ENCODE measurements around the gene PHLPP1.

Gene PHLPP1

DNA sequence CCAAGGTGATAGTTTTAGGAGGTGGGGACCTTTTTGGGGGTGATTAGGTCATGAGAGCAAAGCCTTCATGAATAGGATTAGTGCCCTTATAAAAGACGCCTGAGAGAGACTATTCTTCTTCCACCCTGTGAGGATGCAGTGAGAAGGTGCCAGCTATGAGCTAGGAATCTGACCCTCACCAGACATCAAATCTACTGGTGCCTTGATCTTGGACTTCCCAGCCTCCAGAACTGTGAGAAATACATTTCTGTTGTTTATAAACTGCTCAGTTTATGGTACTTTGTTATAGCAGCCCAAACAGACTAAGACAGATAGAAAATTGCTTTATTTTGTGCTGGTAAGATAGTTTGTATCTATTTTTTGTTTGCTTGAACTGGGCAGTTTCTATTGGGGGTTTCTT, 40.1 kb downstream of the PHLPP1 start:
- TF ChIP-seq, protein P1, sequence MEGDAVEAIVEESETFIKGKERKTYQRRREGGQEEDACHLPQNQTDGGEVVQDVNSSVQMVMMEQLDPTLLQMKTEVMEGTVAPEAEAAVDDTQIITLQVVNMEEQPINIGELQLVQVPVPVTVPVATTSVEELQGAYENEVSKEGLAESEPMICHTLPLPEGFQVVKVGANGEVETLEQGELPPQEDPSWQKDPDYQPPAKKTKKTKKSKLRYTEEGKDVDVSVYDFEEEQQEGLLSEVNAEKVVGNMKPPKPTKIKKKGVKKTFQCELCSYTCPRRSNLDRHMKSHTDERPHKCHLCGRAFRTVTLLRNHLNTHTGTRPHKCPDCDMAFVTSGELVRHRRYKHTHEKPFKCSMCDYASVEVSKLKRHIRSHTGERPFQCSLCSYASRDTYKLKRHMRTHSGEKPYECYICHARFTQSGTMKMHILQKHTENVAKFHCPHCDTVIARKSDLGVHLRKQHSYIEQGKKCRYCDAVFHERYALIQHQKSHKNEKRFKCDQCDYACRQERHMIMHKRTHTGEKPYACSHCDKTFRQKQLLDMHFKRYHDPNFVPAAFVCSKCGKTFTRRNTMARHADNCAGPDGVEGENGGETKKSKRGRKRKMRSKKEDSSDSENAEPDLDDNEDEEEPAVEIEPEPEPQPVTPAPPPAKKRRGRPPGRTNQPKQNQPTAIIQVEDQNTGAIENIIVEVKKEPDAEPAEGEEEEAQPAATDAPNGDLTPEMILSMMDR (IDR thresholded peaks at IDR 0.05), result no peak
- Histone ChIP-seq H3K36me3 (no peaks in the 10 kb centered on the region), H3K27ac (no peak overlapping the region), H3K4me3 (ENCODE audit: low read depth in 1 of 2, low read length in 1 of 2) (no peak overlapping the region), H3K9me3 (no peaks in the 10 kb centered on the region), H3K27me3 (no peaks in the 10 kb centered on the region), H3K4me1 (ENCODE audit: control insufficient read depth in 1 of 2, insufficient read depth in 1 of 2, low read depth in 1 of 2, low read length in 1 of 2) (no peaks in the 10 kb centered on the region)

DNA sequence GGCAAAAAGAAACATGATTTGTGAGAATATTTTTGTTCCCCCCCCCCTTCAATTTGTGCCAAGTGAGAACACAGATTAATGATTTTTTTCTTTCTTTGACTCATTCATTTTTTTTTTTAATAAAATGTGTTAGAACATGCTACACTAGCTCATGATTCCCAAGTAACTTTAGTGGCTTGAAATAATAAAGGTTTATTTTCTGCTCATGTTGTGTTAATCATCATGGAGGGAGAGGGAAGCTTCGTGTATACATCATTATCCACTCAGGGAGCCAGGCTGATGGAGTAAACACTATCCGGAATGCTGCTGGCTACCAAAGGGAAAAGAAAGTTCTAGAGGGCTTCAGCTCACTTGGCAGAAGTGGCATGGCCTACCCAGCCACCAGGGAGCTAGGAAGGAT, 40.6 kb downstream of the PHLPP1 start:
- Histone ChIP-seq H3K9me3 (no peaks in the 10 kb centered on the region), H3K4me3 (ENCODE audit: low read depth in 1 of 2, low read length in 1 of 2) (no peak overlapping the region), H3K4me1 (ENCODE audit: control insufficient read depth in 1 of 2, insufficient read depth in 1 of 2, low read depth in 1 of 2, low read length in 1 of 2) (no peaks in the 10 kb centered on the region), H3K36me3 (no peaks in the 10 kb centered on the region), H3K27ac (no peak overlapping the region), H3K27me3 (no peaks in the 10 kb centered on the region)
- TF ChIP-seq, protein P1 (IDR thresholded peaks at IDR 0.05), result no peak

DNA sequence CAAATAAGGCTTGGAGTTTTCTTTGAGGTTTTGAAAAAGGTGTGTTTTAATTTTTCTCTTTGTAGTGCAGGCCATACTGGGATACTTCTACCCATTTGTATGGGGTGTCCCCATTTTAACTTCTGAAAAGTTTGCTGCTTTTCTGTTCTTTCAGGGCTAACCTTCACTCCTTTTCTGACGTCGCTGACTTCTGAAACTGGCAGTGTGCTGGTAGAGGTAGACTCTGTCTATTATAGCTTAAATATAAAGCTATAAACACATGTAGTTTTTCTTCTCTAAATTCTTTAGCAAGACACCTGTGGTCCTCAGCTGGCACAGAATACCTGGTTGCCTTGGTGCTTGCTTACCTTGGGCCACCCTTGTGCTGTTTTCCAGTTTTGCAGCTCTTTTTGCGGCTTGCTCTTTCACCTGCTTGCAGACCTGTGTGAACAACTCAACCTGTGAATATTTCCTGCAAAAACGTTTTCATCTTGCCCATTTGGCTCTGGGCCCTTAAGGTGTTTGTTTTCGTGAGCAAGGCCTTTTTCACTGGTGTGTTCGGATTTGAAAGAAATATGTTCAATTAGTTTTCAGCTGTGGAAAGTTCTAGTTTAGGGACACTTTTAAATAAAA, 42.2 kb downstream of the PHLPP1 start:
- H3K4me1 ChIP-seq (ENCODE audit: control insufficient read depth in 1 of 2, insufficient read depth in 1 of 2, low read depth in 1 of 2, low read length in 1 of 2), result no peaks in the 10 kb centered on the region
- no peak overlapping the region for H3K4me3 ChIP-seq (ENCODE audit: low read depth in 1 of 2, low read length in 1 of 2)

DNA sequence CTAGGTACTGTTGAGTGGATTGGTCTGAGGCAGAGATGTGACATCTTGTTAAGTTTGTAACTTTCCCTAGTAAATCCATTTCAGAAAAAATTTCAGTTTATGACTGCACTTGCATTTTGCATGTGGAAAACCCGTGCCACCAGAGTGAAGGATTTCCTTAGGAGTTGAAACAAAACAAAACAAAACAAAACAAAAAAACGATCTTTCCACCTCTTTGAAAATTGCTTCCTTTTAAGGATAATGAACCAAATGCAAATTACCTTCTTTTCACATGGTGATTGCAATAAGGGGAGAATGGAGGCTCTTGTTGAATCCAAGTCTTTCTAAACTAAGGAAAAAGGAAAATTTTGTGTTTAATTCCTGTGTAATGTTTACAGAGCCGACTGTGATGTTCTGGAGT, 43.2 kb downstream of the PHLPP1 start:
- no peak overlapping the region for H3K27ac ChIP-seq

More for the DNA sequence above, 42.2 kb downstream of the PHLPP1 start:
- no peaks in the 10 kb centered on the region for H3K36me3 ChIP-seq
- H3K27ac ChIP-seq, result no peak overlapping the region
- H3K9me3 ChIP-seq, result no peaks in the 10 kb centered on the region
- H3K27me3 ChIP-seq, result no peaks in the 10 kb centered on the region
- TF ChIP-seq, protein P1 (IDR thresholded peaks at IDR 0.05), result no peak

DNA sequence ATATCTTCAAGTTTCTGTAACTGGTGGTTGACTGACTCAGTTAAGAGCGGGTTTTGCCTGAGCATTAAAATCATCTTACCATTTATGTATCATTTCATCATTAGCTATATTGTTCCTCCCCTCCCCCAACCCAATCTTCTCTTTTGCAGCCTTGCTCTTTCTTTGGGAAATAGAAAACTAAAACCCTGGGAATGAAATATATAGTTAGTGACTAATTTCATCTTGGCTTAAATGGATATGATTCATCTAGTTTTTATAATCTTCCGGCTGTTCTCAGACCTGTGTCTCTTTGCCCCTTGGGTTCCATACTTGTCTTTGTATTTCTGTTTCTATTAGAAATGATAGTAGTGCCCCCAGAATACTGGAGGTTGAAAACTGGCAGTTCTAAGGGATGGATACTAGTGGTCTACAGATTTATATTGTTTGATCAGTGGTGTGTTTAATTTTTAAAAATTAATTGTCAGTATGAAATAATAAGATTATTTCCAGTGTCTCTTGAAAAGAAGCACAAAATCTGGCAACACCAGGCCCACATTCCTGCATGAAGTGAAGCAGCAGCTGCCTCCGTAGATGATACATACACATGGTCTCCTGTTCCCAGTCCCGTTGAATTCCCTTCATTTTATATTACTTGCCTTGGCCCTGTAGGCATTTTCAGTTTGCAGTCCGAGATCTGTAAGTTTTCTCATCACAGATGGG, 44.5 kb downstream of the PHLPP1 start:
- Histone ChIP-seq H3K27ac (no peak overlapping the region), H3K4me3 (ENCODE audit: low read depth in 1 of 2, low read length in 1 of 2) (no peak overlapping the region), H3K4me1 (ENCODE audit: control insufficient read depth in 1 of 2, insufficient read depth in 1 of 2, low read depth in 1 of 2, low read length in 1 of 2) (no peaks in the 10 kb centered on the region), H3K36me3 (no peaks in the 10 kb centered on the region), H3K27me3 (no peaks in the 10 kb centered on the region), H3K9me3 (no peaks in the 10 kb centered on the region)
- TF ChIP-seq, protein P1 (IDR thresholded peaks at IDR 0.05), result no peak

More for the DNA sequence above, 43.2 kb downstream of the PHLPP1 start:
- Histone ChIP-seq H3K36me3 (no peaks in the 10 kb centered on the region), H3K9me3 (no peaks in the 10 kb centered on the region), H3K4me1 (ENCODE audit: control insufficient read depth in 1 of 2, insufficient read depth in 1 of 2, low read depth in 1 of 2, low read length in 1 of 2) (no peaks in the 10 kb centered on the region), H3K4me3 (ENCODE audit: low read depth in 1 of 2, low read length in 1 of 2) (no peak overlapping the region), H3K27me3 (no peaks in the 10 kb centered on the region)
- TF ChIP-seq, protein P1 (IDR thresholded peaks at IDR 0.05), result no peak

Data from neutrophil (primary cell).